Adrenal gland (tissue), 12 donors: ENCODE data around the gene HMGCLL1. TPM values are rescaled to one million over a fixed set of nuclear protein-coding genes. Genes with fewer than 3 reads are reported as not detected.

Source experiments
- DNase-seq, 7 donors: peaks; one replicate each; pipeline ENCODE4 v3.0.0-alpha.2; 2019 to 2020
- H3K27ac ChIP-seq, 5 donors: fragments of 200-600 bp; sonication (generic) in 4 of 5; 1 replicate in 3 of 5; 2 replicates in 2 of 5; pipeline versions ENCODE4 v1.5.1 to v1.8.0; 2016 to 2020; ENCODE audit warnings: mild to moderate bottlenecking in 1 of 5
- H3K27me3 ChIP-seq: fragments of 200-600 bp; 2 replicates; pipeline ENCODE4 v1.8.0; 2021
- H3K36me3 ChIP-seq, 2 donors: fragments of 200-600 bp; replicated peaks in 1 of 2; 1 replicate in 1 of 2; 2 replicates in 1 of 2; pipeline versions ENCODE4 v1.5.1 to v1.8.0; 2018 to 2022
- H3K4me1 ChIP-seq, 2 donors: fragments of 200-600 bp; replicated peaks in 1 of 2; 1 replicate in 1 of 2; 2 replicates in 1 of 2; pipeline versions ENCODE4 v1.5.1 to v1.8.0; 2018 to 2021
- H3K4me3 ChIP-seq, 4 donors: fragments of 200-600 bp; sonication (generic) in 3 of 4; one replicate each; pipeline ENCODE4 v1.5.1; 2016 to 2018
- H3K9me3 ChIP-seq, 3 donors: fragments of 200-600 bp; sonication (generic) in 1 of 3; replicated peaks in 1 of 3; 1 replicate in 2 of 3; 2 replicates in 1 of 3; pipeline versions ENCODE4 v1.5.1 to v1.8.0; 2016 to 2021
- POLR2A ChIP-seq, 2 donors: fragments of 450-650 bp; IDR thresholded peaks; one replicate each; pipeline ENCODE4 v1.6.1; 2017; ENCODE audit warnings: antibody characterized with exemption in 2 of 2, mild to moderate bottlenecking in 2 of 2, moderate library complexity in 1 of 2
- WGBS, 4 donors: extraction: QIAGEN DNeasy Blood & Tissue Kit in 2 of 4; methylation state at CpG; one replicate each; pipeline versions ENCODE4 v1.1.5 to v1.1.7; 2013 to 2017; 5-methylcytosine and 5-hydroxymethylcytosine counted together
- intact Hi-C, 2 donors: fragments of 100-400 bp; cut with DNase I; formaldehyde crosslinking; loops; one replicate each; pipeline versions ENCODE4 v1.14.1 to v1.15.0; 2022 to 2023
- polyA plus RNA-seq, 3 donors: library from polyadenylated mRNA; stranded (reverse); fragments of 200-250 nt in 2 of 3; fragments of 350-450 nt in 1 of 3; fragmentation: Illumina TruSeq in 1 of 3; extraction: RNeasy Lipid Tissue Mini Kit (QIAGEN cat#74804) in 1 of 3; gene quantifications; one replicate each; pipeline ENCODE4 v1.2.3, GENCODE V29; 2013 to 2014
- total RNA-seq, 9 donors: library from RNA; depleted of rRNA in 4 of 9; stranded (reverse); fragments of >200 nt in 4 of 9; fragments of 120-200 nt in 1 of 9; fragmentation: NEBNext Ultra II Directional in 1 of 9; extraction: Animal tissue kit (Norgen Biotek cat#: 25700) in 1 of 9; gene quantifications; one replicate each; pipeline versions ENCODE4 v1.1.0 to v1.2.4, GENCODE V29; 2013 to 2023
- TF ChIP-seq, protein P1 (sequence below), 6 experiments: fragments of 450-650 bp in 4 of 6; fragments of 200-600 bp in 2 of 6; sonication (generic) in 1 of 6; IDR thresholded peaks; 1 replicate in 5 of 6; 2 replicates in 1 of 6; pipeline versions ENCODE4 v1.5.1 to v1.8.0; 2016 to 2021; ENCODE audit warnings: antibody characterized with exemption in 6 of 6, mild to moderate bottlenecking in 2 of 6, moderate library complexity in 1 of 6
- donor health status: healthy with polysubstance abuse.
- donor health status: Bipolar disorder and iron deficiency.
- donor health status: DM: yes; HTN: yes; CAD: no.
- donor health status: DM: no; HTN: no; CAD: no.
- donor health status: DM: no; HTN: no; CAD: no.
- donor health status: DM: yes; HTN: yes; CAD: no.

The HMGCLL1 gene
- total and polyA plus RNA-seq, 12 donors = 0.26 to 5.2 (median 1.7) TPM; not detected in 1

DNA sequence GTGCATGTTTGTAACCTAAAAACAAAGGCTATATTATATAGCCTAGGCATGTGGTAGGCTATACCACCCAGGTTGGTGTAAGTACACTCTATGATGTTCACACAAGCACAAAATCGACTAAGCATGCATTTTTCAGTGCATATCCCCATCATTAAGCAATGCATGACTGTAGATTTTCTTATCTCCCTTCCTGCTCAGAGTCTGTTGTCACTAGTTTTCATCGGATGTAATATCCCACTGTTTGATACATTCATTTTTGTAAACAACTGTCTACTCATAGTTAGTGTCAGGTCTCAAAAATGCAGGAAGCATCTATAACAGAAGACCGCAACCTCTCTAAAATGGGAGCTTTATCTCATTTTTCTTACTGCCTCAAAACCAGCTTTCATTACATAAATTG lies 181.0 kb downstream of the HMGCLL1 start:
- H3K4me3 ChIP-seq = no peak overlapping the region
- H3K27me3 ChIP-seq = no peaks in the 10 kb centered on the region
- no peaks in the 10 kb centered on the region for H3K4me1 ChIP-seq
- DNase-seq = no peak
- H3K36me3 ChIP-seq = no peaks in the 10 kb centered on the region
- WGBS, 4 donors = 63 to 71% (median 65%) methylated on average over 3 of the region's 3 CpGs
- TF ChIP-seq POLR2A (IDR thresholded peaks at IDR 0.05) = no peak
- TF ChIP-seq, protein P1, sequence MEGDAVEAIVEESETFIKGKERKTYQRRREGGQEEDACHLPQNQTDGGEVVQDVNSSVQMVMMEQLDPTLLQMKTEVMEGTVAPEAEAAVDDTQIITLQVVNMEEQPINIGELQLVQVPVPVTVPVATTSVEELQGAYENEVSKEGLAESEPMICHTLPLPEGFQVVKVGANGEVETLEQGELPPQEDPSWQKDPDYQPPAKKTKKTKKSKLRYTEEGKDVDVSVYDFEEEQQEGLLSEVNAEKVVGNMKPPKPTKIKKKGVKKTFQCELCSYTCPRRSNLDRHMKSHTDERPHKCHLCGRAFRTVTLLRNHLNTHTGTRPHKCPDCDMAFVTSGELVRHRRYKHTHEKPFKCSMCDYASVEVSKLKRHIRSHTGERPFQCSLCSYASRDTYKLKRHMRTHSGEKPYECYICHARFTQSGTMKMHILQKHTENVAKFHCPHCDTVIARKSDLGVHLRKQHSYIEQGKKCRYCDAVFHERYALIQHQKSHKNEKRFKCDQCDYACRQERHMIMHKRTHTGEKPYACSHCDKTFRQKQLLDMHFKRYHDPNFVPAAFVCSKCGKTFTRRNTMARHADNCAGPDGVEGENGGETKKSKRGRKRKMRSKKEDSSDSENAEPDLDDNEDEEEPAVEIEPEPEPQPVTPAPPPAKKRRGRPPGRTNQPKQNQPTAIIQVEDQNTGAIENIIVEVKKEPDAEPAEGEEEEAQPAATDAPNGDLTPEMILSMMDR (IDR thresholded peaks at IDR 0.05) = no peak
- no peaks in the 10 kb centered on the region for H3K9me3 ChIP-seq
- intact Hi-C loops = no loop called here
- no peak overlapping the region for H3K27ac ChIP-seq

DNA sequence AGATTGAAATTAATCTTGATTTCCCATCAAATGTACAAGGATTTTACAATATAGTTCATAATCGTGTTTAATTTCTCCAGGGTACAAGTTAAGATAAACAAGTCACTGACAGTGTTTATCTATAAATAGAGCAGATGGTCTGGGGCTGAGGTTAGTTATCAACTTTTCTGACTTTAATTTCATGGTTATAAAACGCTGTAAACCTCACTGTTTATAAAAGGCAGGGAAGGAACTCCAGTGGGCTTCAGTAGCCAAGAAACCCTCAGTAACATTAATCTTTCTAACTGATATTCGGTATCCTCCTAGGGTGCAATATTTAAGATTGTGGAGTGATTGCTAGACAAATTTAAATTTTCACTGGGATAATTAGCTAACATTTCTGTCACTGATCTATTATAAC lies 183.1 kb downstream of the HMGCLL1 start:
- Histone ChIP-seq H3K36me3 (no peaks in the 10 kb centered on the region), H3K9me3 (no peaks in the 10 kb centered on the region), H3K4me3 (no peak overlapping the region), H3K27me3 (no peaks in the 10 kb centered on the region), H3K27ac (no peak overlapping the region), H3K4me1 (no peaks in the 10 kb centered on the region)
- WGBS, 4 donors = 33 to 44% (median 40%) methylated on average over 3 of the region's 3 CpGs
- intact Hi-C loops = no loop called here
- DNase-seq = no peak
- TF ChIP-seq, protein P1 (IDR thresholded peaks at IDR 0.05) = no peak
- TF ChIP-seq POLR2A (IDR thresholded peaks at IDR 0.05) = no peak

DNA sequence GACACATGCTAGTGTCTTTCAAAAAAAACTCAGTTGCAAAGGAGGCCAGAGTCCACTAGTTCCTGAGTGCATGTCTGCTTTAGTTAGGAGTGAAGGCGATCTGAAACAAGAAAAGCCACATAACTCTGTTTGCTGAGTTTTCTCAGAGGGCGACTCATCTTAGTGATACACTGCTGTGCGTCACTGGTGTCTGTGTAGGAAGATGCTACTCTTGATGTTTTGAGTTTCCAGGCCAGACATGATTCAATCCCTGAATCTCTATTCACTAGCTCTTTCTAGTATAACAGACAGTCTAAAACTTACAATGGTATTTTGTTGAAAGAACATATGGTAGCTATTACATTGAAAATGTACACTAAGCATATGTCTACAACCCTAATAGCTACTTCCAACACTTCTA lies 190.8 kb downstream of the HMGCLL1 start:
- Histone ChIP-seq H3K27me3 (no peaks in the 10 kb centered on the region), H3K4me1 (no peaks in the 10 kb centered on the region), H3K9me3 (no peaks in the 10 kb centered on the region), H3K27ac (no peak overlapping the region), H3K36me3 (no peaks in the 10 kb centered on the region), H3K4me3 (no peak overlapping the region)
- intact Hi-C loops = no loop called here
- DNase-seq = no peak
- TF ChIP-seq POLR2A (IDR thresholded peaks at IDR 0.05) = no peak
- TF ChIP-seq, protein P1 (IDR thresholded peaks at IDR 0.05) = no peak
- WGBS, 4 donors = 79 to 83% (median 80%) methylated on average over 3 of the region's 3 CpGs
